Heart left ventricle (tissue), 16 donors: Measurements from ENCODE around the gene CEACAM8. TPM values are rescaled to one million over a fixed set of nuclear protein-coding genes. Genes with fewer than 3 reads are reported as not detected.
"Not testable (repeated sequence)": the region's sequence is repeated elsewhere in the genome, so short reads cannot be mapped to it uniquely, and the experiment has no call there.

Source experiments
- ATAC-seq, 4 donors: fragments of 200-7000 bp; cut with Tn5 transposase; one replicate each; pipeline ENCODE4 v1.9.1; 2020 to 2022; ENCODE audit warnings: moderate library complexity in 4 of 4, mild to moderate bottlenecking in 3 of 4, moderate number of reproducible peaks in 1 of 4
- DNase-seq, 5 donors: peaks; one replicate each; pipeline ENCODE4 v3.0.0-alpha.2; 2020
- H3K27ac ChIP-seq, 12 donors: fragments of 200-600 bp; sonication (generic) in 4 of 12; one replicate each; pipeline versions ENCODE4 v1.5.0 to v1.8.0; 2016 to 2022; ENCODE audit warnings: mild to moderate bottlenecking in 2 of 12
- H3K27me3 ChIP-seq, 9 donors: fragments of 200-600 bp; sonication (generic) in 2 of 9; one replicate each; pipeline versions ENCODE4 v1.5.1 to v1.8.0; 2016 to 2022; ENCODE audit warnings: mild to moderate bottlenecking in 3 of 9
- H3K36me3 ChIP-seq, 9 donors: fragments of 200-600 bp; sonication (generic) in 2 of 9; one replicate each; pipeline versions ENCODE4 v1.5.0 to v1.8.0; 2018 to 2022; ENCODE audit warnings: mild to moderate bottlenecking in 2 of 9
- H3K4me1 ChIP-seq, 12 donors: fragments of 200-600 bp; sonication (generic) in 4 of 12; one replicate each; pipeline versions ENCODE4 v1.5.0 to v1.8.0; 2016 to 2022; ENCODE audit warnings: mild to moderate bottlenecking in 3 of 12
- H3K4me3 ChIP-seq, 12 donors: fragments of 200-600 bp; sonication (generic) in 4 of 12; one replicate each; pipeline versions ENCODE4 v1.5.0 to v1.8.0; 2017 to 2022; ENCODE audit warnings: mild to moderate bottlenecking in 9 of 12, moderate library complexity in 4 of 12
- H3K9me3 ChIP-seq, 12 donors: fragments of 200-600 bp; sonication (generic) in 4 of 12; one replicate each; pipeline versions ENCODE4 v1.5.0 to v1.8.0; 2016 to 2022; ENCODE audit warnings: mild to moderate bottlenecking in 1 of 12
- POLR2A ChIP-seq, 2 donors: fragments of 450-650 bp; IDR thresholded peaks; one replicate each; pipeline ENCODE4 v1.6.1; 2017; ENCODE audit warnings: antibody characterized with exemption in 2 of 2, mild to moderate bottlenecking in 2 of 2, moderate library complexity in 2 of 2
- WGBS, 4 donors: extraction: QIAGEN DNeasy Blood & Tissue Kit in 2 of 4; methylation state at CpG; one replicate each; pipeline versions ENCODE4 v1.1.5 to v1.1.7; 2013 to 2018; 5-methylcytosine and 5-hydroxymethylcytosine counted together
- intact Hi-C, 10 donors: fragments of 100-400 bp; cut with DNase I; formaldehyde crosslinking; loops; one replicate each; pipeline versions ENCODE4 v1.11.1 to v1.14.2; 2022
- polyA plus RNA-seq, 2 donors: library from polyadenylated mRNA; stranded (reverse); fragments of 200-250 nt; gene quantifications; one replicate each; pipeline ENCODE4 v1.2.3, GENCODE V29; 2013
- total RNA-seq, 9 donors: library from RNA; depleted of rRNA in 2 of 9; stranded (reverse); fragments of >200 nt in 2 of 9; fragmentation: NEBNext Ultra II Directional in 3 of 9; extraction: Animal tissue kit (Norgen Biotek cat#: 25700) in 3 of 9; gene quantifications; one replicate each; pipeline versions ENCODE4 v1.1.0 to v1.2.4, GENCODE V29; 2016 to 2023
- TF ChIP-seq, protein P1 (sequence below), 12 donors: fragments of 200-600 bp; sonication (generic) in 4 of 12; IDR thresholded peaks; one replicate each; pipeline versions ENCODE4 v1.5.0 to v1.8.0; 2018 to 2022; ENCODE audit warnings: antibody characterized with exemption in 12 of 12, mild to moderate bottlenecking in 5 of 12
- donor health status: ischemic (EF 13 %, LVEDD 7.1; RV severe dilation, severe dysfunction).
- donor health status: healthy with polysubstance abuse.
- donor health status: DM: no; HTN: yes; CAD: no.
- donor health status: DM: no; HTN: no; CAD: no.
- donor health status: ischemic (EF 25% LVEDD 6.9; RV normal size, moderate dysfunction).
- donor health status: ischemic (EF 25% LVEDD 5.7; RV mildly dilated, moderate dysfunction).
- donor health status: healthy.
- donor health status: DM: yes; HTN: yes; CAD: no.
- donor health status: ischemic (EF 35%, LVEDD 5.7; RV mildly dilated, moderate dysfunction).
- donor health status: nonischemic (EF 11% LVEDD 7.7; RV severe dilation, severe dysfunction).
- donor health status: DM: yes; HTN: yes; CAD: no.
- donor health status: PGD.
- donor health status: ischemic (EF 29% LVEDD 5.4; RV normal size, mild dysfunction).
- donor health status: nonischemic (EF 23%, LVEDD 6.1; RV moderate dilation, normal function).

Gene CEACAM8
- total and polyA plus RNA-seq, 11 donors = 0.10 to 0.56 TPM; not detected in 9

DNA sequence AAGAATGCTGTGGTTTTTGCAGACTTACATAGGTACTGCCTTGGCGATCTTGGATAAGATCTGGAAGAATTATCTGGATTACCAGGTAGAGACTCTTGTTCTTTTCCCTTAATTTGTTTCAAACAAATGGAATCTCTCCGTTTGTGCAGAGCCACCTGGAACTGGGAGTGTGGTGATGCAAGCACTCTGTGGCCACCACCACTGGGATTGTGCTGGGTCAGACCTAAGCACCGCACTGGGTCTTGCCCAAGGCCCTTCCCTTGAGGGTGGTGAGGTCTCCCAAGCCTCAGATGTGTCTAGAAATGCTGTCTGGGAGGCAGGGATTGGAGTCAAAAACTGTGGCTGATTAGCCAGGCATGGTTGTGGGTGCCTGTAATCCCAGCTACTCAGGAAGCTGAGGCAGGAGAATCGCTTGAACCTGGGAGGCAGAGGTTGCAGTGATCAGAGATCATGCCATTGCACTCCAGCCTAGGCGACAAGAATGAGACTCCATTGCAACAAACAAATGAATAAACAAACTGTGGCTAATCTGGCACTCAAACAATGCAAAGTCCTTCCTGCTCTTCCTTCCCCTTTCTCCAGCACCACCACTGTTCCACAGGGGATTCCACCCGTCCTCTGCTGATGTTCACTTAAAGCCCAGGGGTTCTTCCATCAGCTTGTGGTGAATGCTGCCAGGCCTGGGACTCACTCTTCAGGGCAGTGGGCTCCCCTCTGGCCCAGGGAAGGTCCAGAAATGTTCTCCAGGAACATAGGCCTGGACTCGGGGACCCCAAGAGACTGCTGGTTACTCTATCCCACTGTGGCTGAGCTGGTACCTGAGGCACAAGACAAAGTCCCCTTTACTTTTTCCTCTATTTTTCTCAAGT lies 55.6 kb downstream of the CEACAM8 start:
- Histone ChIP-seq H3K27ac (no peak overlapping the region), H3K36me3 (no peaks in the 10 kb centered on the region), H3K4me3 (no peak overlapping the region), H3K4me1 (no peaks in the 10 kb centered on the region), H3K9me3 (peaks cover 0 to 8% (median 0%) of the 10 kb centered on the region in 12 donors), H3K27me3 (peaks cover 0 to 5% (median 0%) of the 10 kb centered on the region in 9 donors)
- DNase-seq = no peak
- WGBS, 4 donors = 68 to 87% (median 79%) methylated on average over 7 of the region's 7 CpGs
- TF ChIP-seq POLR2A (IDR thresholded peaks at IDR 0.05) = no peak
- TF ChIP-seq, protein P1, sequence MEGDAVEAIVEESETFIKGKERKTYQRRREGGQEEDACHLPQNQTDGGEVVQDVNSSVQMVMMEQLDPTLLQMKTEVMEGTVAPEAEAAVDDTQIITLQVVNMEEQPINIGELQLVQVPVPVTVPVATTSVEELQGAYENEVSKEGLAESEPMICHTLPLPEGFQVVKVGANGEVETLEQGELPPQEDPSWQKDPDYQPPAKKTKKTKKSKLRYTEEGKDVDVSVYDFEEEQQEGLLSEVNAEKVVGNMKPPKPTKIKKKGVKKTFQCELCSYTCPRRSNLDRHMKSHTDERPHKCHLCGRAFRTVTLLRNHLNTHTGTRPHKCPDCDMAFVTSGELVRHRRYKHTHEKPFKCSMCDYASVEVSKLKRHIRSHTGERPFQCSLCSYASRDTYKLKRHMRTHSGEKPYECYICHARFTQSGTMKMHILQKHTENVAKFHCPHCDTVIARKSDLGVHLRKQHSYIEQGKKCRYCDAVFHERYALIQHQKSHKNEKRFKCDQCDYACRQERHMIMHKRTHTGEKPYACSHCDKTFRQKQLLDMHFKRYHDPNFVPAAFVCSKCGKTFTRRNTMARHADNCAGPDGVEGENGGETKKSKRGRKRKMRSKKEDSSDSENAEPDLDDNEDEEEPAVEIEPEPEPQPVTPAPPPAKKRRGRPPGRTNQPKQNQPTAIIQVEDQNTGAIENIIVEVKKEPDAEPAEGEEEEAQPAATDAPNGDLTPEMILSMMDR (IDR thresholded peaks at IDR 0.05) = no peak
- intact Hi-C loops = no loop called here
- no peak for ATAC-seq

DNA sequence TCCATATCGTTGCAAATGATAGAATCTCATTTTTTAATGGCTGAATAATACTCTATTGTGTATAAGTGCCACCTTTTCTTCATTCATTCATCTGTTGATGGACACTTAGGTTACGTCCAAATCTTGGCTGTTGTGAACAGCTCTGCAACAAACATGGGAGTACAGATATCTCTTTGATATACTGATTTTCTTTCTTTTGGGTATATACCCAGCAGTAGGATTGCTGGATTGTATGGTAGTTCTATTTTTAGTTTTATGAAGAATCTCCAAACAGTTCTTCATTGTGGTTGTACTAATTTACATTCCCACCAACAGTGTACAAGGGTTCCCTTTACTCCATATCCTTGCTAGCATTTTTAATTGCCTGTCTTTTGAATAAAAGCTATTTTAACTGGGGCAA lies 59.4 kb downstream of the CEACAM8 start:
- H3K27ac ChIP-seq, H3K27me3 ChIP-seq, DNase-seq, H3K36me3 ChIP-seq, H3K9me3 ChIP-seq, intact Hi-C loops, ATAC-seq, H3K4me1 ChIP-seq, H3K4me3 ChIP-seq: not testable (repeated sequence)
- 70 to 80% (median 73%) methylated on average over 2 of the region's 2 CpGs for WGBS, 4 donors

DNA sequence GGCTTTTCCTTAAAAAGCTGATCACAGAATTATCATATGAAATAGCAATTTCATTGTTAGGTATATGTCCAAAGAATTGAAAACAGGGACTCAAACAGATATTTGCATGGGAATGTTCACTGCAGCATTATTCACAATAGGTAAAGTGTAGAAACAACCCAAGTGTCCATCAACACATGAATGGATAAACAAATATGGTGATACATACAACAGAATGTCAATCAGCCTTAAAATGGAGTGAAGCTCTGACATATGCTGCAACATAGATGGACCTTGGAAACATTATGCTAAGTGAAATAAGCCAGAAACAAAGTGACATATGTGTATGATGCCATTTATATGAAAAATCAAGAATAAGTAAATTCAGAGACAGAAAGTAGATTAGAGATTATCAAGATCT lies 60.3 kb downstream of the CEACAM8 start:
- Histone ChIP-seq H3K9me3 (peaks cover 0 to 8% (median 0%) of the 10 kb centered on the region in 12 donors), H3K4me3 (no peak overlapping the region), H3K36me3 (no peaks in the 10 kb centered on the region), H3K4me1 (peaks cover 0 to under 1% (median 0%) of the 10 kb centered on the region in 12 donors), H3K27ac (no peak overlapping the region), H3K27me3 (no peaks in the 10 kb centered on the region)
- intact Hi-C loops = no loop called here
- TF ChIP-seq, protein P1 (IDR thresholded peaks at IDR 0.05) = no peak
- TF ChIP-seq POLR2A (IDR thresholded peaks at IDR 0.05) = no peak
- DNase-seq = no peak
- ATAC-seq = no peak

DNA sequence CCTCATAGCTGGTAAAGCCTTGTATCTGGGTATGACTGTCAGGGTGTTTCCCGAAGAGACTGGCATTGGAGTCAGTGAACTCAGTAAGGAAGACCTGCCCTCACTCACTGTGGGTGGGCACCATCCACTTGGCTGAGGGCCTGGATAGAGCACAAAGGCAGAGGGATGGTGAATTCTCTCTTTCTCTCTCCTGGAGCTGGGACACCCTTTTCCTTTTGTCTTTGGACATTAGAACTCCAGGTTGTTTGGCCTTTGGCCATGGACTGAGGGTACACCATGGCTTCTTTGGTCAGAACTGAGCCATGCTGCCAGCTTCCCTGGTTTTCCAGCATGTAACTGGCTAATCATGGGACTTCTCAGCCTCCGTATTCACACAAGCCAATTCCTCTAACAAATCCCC lies 61.8 kb downstream of the CEACAM8 start:
- ATAC-seq (no peak), DNase-seq (no peak)
- 89 to 93% (median 91%) methylated on average over 2 of the region's 2 CpGs for WGBS, 4 donors
- Histone ChIP-seq H3K9me3 (peaks cover 0 to 8% (median 0%) of the 10 kb centered on the region in 12 donors), H3K4me3 (no peak overlapping the region), H3K4me1 (peaks cover 0 to 15% (median 6%) of the 10 kb centered on the region in 12 donors), H3K27me3 (no peaks in the 10 kb centered on the region), H3K27ac (no peak overlapping the region), H3K36me3 (no peaks in the 10 kb centered on the region)
- intact Hi-C loops = no loop called here
- TF ChIP-seq, protein P1 (IDR thresholded peaks at IDR 0.05) = no peak
- no peak for TF ChIP-seq POLR2A (IDR thresholded peaks at IDR 0.05)
